ENCODE data around the gene PRKD3. TPM values are rescaled to one million over a fixed set of nuclear protein-coding genes. Genes with fewer than 3 reads are reported as not detected.

Gene PRKD3
- polyA plus RNA-seq, 1 donor from 2014 or later = 5.9 TPM

DNA sequence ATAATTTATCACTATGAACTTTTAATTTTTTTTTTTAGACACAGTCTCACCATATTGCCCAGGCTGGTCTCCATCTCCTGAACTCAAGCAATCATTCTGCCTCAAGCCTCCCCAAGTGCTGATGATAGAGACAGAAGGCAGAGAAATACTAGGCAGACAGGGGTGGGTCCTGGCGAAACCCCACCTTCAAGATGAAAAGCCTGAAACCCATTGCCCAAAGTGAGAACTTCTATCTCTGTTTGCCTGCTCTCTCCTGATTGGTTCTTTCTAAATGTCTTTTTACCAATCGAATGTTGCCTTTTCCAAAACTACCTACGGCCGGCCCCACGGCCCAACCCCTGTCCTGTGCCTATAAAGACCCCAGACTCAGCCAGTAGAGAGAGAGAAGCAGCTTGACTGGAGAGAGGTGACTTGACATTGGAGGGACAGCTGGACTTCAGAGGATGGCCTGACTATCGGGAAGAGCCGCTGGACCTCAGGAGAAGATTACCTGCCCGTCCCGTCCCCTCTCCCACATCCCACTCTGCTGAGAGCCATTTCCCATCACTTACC is 21.9 kb downstream of the PRKD3 start:
- no peak overlapping the region for H3K4me2 ChIP-seq (ENCODE audit: low read length)
- peaks cover 19% of the 10 kb centered on the region for H3K79me2 ChIP-seq (replicated peaks; ENCODE audit: insufficient read depth, low read length)
- no peaks in the 10 kb centered on the region for H3K36me3 ChIP-seq (ENCODE audit: insufficient read depth, low read length)

GRCh38 chr2:37301408-37301807 is 23.2 kb downstream of the PRKD3 start:
- Histone ChIP-seq H3K36me3 (ENCODE audit: insufficient read depth, low read length) (no peaks in the 10 kb centered on the region), H3K79me2 (replicated peaks; ENCODE audit: insufficient read depth, low read length) (peaks cover 24% of the 10 kb centered on the region)

More for the DNA sequence above, 21.9 kb downstream of the PRKD3 start:
- Histone ChIP-seq H4K20me1 (ENCODE audit: insufficient read depth) (no peaks in the 10 kb centered on the region), H3K27me3 (ENCODE audit: insufficient read depth, low read depth, low read length) (no peaks in the 10 kb centered on the region), H3K27ac (ENCODE audit: low read length) (no peak overlapping the region), H3K4me3 (ENCODE audit: low read length) (no peak overlapping the region), H3K9me3 (ENCODE audit: low read length) (no peaks in the 10 kb centered on the region), H3K9ac (ENCODE audit: low read length) (no peak overlapping the region), H2AFZ (ENCODE audit: low read depth, low read length) (no peak overlapping the region), H3K9me2 (ENCODE audit: insufficient read depth, low read length) (no peaks in the 10 kb centered on the region), H3F3A (ENCODE audit: insufficient read depth, low read length, poor library complexity, severe bottlenecking) (no peaks in the 10 kb centered on the region)
- TF ChIP-seq RAD21 (conservative IDR thresholded peaks at IDR 0.05) (no peak), MXI1 (conservative IDR thresholded peaks at IDR 0.05; ENCODE audit: poor library complexity, severe bottlenecking) (no peak), TAF1 (IDR thresholded peaks at IDR 0.05; ENCODE audit: low read depth) (no peak), POLR2AphosphoS5 (IDR thresholded peaks at IDR 0.05) (no peak), EP300 (conservative IDR thresholded peaks at IDR 0.05; ENCODE audit: poor library complexity, severe bottlenecking) (no peak)
- TF ChIP-seq, protein P1, sequence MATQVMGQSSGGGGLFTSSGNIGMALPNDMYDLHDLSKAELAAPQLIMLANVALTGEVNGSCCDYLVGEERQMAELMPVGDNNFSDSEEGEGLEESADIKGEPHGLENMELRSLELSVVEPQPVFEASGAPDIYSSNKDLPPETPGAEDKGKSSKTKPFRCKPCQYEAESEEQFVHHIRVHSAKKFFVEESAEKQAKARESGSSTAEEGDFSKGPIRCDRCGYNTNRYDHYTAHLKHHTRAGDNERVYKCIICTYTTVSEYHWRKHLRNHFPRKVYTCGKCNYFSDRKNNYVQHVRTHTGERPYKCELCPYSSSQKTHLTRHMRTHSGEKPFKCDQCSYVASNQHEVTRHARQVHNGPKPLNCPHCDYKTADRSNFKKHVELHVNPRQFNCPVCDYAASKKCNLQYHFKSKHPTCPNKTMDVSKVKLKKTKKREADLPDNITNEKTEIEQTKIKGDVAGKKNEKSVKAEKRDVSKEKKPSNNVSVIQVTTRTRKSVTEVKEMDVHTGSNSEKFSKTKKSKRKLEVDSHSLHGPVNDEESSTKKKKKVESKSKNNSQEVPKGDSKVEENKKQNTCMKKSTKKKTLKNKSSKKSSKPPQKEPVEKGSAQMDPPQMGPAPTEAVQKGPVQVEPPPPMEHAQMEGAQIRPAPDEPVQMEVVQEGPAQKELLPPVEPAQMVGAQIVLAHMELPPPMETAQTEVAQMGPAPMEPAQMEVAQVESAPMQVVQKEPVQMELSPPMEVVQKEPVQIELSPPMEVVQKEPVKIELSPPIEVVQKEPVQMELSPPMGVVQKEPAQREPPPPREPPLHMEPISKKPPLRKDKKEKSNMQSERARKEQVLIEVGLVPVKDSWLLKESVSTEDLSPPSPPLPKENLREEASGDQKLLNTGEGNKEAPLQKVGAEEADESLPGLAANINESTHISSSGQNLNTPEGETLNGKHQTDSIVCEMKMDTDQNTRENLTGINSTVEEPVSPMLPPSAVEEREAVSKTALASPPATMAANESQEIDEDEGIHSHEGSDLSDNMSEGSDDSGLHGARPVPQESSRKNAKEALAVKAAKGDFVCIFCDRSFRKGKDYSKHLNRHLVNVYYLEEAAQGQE (IDR thresholded peaks at IDR 0.05; ENCODE audit: borderline replicate concordance) = no peak

More at GRCh38 chr2:37301408-37301807, 23.2 kb downstream of the PRKD3 start:
- Histone ChIP-seq H3K9ac (ENCODE audit: low read length) (no peak overlapping the region), H3F3A (ENCODE audit: insufficient read depth, low read length, poor library complexity, severe bottlenecking) (no peaks in the 10 kb centered on the region), H3K9me2 (ENCODE audit: insufficient read depth, low read length) (no peaks in the 10 kb centered on the region), H2AFZ (ENCODE audit: low read depth, low read length) (no peak overlapping the region), H3K27ac (ENCODE audit: low read length) (no peak overlapping the region), H3K4me3 (ENCODE audit: low read length) (no peak overlapping the region), H3K27me3 (ENCODE audit: insufficient read depth, low read depth, low read length) (no peaks in the 10 kb centered on the region), H3K4me2 (ENCODE audit: low read length) (no peak overlapping the region), H4K20me1 (ENCODE audit: insufficient read depth) (no peaks in the 10 kb centered on the region), H3K9me3 (ENCODE audit: low read length) (no peaks in the 10 kb centered on the region)
- TF ChIP-seq POLR2AphosphoS5 (IDR thresholded peaks at IDR 0.05) (no peak), EZH2 (IDR thresholded peaks at IDR 0.05; ENCODE audit: borderline replicate concordance, insufficient read depth, low read length, poor library complexity, severe bottlenecking) (no peak), MXI1 (conservative IDR thresholded peaks at IDR 0.05; ENCODE audit: poor library complexity, severe bottlenecking) (no peak), RAD21 (conservative IDR thresholded peaks at IDR 0.05) (no peak), TAF1 (IDR thresholded peaks at IDR 0.05; ENCODE audit: low read depth) (no peak), EP300 (conservative IDR thresholded peaks at IDR 0.05; ENCODE audit: poor library complexity, severe bottlenecking) (no peak), SMC3 (conservative IDR thresholded peaks at IDR 0.05; ENCODE audit: poor library complexity) (no peak)
- TF ChIP-seq, protein P1 (IDR thresholded peaks at IDR 0.05; ENCODE audit: borderline replicate concordance) = no peak
- TF ChIP-seq, protein P2, sequence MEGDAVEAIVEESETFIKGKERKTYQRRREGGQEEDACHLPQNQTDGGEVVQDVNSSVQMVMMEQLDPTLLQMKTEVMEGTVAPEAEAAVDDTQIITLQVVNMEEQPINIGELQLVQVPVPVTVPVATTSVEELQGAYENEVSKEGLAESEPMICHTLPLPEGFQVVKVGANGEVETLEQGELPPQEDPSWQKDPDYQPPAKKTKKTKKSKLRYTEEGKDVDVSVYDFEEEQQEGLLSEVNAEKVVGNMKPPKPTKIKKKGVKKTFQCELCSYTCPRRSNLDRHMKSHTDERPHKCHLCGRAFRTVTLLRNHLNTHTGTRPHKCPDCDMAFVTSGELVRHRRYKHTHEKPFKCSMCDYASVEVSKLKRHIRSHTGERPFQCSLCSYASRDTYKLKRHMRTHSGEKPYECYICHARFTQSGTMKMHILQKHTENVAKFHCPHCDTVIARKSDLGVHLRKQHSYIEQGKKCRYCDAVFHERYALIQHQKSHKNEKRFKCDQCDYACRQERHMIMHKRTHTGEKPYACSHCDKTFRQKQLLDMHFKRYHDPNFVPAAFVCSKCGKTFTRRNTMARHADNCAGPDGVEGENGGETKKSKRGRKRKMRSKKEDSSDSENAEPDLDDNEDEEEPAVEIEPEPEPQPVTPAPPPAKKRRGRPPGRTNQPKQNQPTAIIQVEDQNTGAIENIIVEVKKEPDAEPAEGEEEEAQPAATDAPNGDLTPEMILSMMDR (IDR thresholded peaks at IDR 0.05; ENCODE audit: poor library complexity, severe bottlenecking) = no peak

Data from neural cell (in vitro differentiated cells).